GM19468 (cell line): Measurements from ENCODE around the gene CROCC2.

Experiments used
- ATAC-seq: cut with Tn5 transposase; IDR thresholded peaks from one replicate; pipeline ENCODE4 v1.9.1; 2021; ENCODE audit warnings: mild to moderate bottlenecking, moderate library complexity, moderate number of reproducible peaks; ENCODE audit not compliant: unreplicated experiment; ENCODE audit errors: extremely low read depth

The CROCC2 gene

GRCh38 chr2:240982821-240983281 is 76.7 kb downstream of the CROCC2 start:
- ATAC-seq: no peak

DNA sequence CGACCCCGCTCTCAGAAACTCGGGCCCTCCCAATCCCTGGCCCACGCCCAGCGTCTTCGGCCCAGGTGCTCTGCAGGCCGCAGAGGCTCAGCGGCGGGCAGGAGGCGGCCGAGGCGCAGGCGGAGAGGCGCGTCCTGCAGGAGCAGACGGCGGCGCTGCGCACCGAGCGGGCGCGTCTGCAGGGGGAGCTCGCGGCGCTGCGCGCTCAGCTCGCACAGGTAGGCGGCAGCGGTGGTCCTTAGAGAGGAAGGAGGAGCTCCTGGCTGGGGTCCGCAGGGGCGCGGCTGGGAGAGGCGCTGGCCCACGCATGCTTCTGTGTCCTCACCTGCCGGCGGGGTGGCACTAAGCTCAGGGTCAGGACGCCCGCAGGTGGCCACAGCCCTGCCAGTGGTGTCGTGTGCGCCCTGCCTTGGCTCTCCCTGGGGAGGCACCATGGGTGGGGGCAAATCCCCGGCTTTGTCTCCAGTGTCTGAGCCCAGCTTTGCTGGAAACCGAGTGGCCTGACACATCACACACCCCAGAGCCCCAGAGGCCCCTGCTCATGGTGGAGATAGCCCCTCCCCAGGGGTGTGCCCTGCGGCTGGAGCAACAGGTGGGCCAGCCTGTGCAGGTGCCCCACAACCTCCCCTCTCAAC is 77.3 kb downstream of the CROCC2 start:
- no peak for ATAC-seq

- no peak for ATAC-seq
These were observed 77.9 kb downstream of the CROCC2 start for GRCh38 chr2:240983996-240984498.

GRCh38 chr2:240985881-240986786 is 80.0 kb downstream of the CROCC2 start:
- ATAC-seq: no peak

DNA sequence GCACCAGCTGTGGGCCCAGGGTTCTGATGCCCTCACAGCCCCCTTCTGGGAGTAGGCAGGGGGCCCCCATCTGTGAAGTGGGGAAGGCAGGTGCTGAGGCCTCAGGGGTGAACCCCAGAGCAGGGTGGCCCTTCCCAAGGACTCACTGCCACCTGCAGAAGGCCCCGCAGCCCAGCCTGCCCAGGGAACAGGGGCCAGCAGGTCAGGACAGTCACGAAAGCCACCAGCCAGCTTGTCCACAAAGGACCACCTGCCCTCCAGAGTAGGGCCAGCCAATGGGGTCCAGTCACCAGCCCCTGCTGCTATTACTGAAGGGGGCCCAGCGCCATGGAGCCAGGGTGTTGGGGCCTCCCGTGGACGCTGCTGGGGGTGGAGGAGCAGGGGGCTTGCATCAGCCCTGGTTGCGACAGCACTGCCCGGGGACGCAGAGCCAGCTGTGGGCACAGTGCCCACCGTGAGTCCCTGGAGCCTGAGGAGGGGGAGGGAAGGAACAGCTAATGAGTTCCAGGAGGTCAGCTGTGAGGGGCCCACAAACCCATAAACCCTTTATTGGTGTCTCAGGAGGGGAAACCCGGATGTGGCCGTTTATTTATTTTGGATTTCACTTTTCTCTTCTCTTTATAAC is 80.8 kb downstream of the CROCC2 start:
- ATAC-seq: no peak

DNA sequence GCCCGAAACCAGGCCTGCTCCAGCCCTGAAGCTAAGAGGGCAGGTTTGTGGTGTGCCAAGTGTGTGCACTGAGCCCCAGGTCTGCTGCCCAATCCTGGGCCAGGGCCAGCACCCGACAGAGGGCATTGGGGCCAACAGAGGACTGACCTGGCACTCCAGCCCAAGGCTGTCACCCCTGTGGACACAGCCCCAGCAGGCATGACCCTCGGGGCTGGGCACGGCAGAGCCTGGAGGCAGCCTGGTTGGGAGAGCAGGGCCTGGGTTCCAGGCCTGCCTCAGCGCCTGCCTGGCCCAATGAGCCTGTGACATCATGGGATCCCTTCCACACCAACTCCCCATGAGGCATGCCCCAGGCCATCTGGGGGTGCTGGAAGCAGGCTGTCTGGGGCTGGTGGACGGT is 81.5 kb downstream of the CROCC2 start:
- ATAC-seq: no peak

- no peak for ATAC-seq
These were observed 82.0 kb downstream of the CROCC2 start for GRCh38 chr2:240988146-240988545.

DNA sequence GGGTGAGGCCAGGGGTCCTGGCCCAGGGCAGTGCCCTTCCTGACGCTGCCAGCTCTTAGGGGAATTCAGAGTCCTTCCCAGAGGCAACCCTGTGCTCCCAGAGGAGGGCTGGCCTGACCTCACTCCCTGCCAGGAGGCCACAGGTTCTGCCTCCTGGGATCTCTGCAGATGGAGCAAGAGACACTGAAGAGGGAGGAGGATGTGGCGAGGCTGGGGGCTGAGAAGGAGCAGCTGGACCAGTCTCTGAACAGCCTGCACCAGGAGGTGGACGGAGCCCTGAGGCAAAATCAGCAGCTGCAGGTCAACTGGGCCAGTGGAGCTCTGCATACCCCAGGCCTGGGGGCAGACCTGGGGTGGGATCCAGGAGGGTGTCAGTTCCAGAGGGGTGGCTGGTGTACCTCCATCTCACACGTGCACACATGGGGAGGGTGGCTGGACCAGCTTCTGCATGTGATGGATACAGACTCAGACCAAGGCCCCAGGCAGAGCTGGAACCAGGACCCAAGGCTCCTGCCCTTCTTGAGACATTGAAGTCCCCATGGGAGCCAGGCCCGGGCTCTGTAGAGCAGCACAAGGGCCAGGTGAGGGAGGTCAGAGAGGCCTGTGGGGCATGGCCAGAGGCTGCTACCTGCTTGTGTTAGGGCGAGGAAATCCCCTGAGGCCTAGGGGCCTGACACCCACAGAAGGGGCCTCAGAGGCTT is 82.6 kb downstream of the CROCC2 start:
- ATAC-seq: no peak

DNA sequence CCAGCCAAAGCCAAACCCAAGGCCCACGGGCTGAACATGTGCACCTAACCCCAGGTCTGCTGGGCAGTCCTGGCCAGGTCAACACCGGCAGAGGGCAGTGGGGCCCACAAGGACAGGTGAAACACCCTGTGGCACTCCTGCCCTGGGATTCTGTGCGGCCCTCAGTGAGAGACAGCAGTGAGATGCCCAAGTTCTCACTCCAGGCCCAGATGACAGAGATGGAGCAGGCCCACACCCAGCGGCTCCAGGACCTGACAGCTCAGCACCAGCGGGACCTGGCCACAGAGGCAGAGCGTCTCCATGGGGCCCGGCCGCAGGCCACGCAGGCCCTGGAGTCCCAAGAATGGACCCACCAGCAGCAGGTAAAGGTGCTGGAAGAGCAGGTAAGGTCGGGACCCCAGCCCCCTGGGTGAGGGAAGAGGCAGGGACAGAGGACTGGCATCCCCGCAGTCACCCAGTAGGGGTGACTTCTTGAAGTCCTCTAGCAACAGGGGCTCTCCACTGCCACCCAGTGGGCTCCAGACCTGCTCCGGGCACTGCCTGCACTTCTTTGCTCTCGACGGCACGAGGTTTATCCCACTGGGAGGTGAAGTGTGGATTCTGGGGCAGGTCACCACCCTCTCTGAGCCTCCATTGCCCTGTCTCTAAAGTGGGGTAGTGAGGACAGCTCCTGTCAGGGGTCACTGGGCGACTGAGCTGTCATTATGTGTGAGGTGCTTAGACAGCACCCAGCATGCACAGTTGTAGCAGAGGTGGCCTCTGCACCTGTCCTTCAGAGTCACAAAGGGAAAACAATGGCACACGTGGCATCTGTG is 83.5 kb downstream of the CROCC2 start:
- no peak for ATAC-seq

- no peak for ATAC-seq
These were observed 84.1 kb downstream of the CROCC2 start for GRCh38 chr2:240990266-240990529.

DNA sequence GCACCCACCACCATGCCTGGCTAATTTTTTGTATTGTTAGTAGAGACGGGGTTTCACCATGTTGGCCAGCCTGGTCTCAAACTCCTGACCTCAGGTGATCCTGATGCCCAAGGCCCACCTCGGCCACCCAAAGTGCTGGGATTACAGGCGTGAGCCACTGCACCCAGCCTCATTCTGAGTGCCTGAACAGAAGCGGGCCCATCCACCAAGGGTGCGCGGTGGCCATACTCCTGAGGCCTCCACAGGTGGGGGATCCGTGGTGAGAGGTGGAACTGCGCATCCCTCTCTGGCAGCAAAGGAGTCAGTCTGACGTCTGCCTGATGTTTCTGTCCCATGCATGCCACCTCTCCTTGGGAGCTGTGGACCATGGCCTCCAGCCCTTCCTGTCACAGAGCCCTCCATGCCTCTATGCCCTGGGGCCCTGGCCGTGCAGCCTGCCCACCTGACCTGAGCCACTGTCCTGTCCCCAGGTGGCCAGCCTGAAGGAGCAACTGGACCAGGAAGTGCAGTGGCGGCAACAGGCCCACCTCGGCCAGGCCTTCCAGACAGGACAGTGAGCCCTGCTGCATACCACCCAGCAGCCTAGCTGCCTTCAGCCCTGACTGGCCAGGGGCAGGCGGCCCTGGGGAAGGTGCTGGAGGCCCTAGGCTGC is 84.7 kb downstream of the CROCC2 start:
- no peak for ATAC-seq

DNA sequence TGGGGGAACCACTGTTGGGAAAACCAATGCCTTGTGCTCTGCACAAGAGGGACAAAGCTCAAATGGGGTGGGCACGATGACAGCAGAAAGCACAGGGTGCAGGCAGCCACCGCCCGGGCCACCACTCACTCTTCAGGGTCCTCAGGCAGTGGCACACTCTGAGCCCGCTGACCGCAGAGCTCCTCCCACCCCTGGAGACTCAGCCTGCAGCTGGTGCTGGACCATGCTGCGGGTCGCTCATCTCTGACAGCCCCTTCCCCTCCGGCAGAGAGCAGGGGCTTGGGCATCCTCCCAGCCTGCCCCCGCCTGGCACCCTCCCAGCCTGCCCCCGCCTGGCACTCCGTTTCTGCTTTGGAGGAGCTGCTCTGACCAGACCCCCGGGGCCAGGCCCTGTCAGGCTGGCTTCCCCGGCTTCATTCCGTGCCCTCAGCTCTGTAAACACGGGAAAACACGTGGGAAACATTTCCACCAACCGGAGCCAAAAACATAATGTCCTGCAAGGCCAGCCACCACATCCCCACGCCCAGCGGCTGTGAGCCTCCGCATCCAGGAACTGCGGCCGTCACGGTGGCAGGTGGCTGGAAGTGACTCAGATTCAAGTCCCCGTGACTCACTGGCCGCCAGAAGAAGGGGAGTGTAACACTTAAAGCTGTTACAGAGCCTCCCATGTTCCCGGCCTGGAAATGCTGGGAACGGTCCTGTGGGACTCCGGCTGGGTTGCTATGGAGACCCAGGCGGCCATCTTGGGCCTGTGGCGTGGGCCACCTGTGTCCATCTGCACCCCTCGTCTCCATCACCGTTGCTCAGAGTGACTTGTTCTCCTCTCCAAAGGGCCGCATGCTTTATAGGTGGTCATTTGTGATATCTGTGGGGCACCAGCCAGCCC is 85.5 kb downstream of the CROCC2 start:
- no peak for ATAC-seq

- ATAC-seq: no peak
These were observed 86.6 kb downstream of the CROCC2 start for GRCh38 chr2:240992572-240993291.

GRCh38 chr2:240993446-240994170 is 87.5 kb downstream of the CROCC2 start:
- ATAC-seq: no peak

DNA sequence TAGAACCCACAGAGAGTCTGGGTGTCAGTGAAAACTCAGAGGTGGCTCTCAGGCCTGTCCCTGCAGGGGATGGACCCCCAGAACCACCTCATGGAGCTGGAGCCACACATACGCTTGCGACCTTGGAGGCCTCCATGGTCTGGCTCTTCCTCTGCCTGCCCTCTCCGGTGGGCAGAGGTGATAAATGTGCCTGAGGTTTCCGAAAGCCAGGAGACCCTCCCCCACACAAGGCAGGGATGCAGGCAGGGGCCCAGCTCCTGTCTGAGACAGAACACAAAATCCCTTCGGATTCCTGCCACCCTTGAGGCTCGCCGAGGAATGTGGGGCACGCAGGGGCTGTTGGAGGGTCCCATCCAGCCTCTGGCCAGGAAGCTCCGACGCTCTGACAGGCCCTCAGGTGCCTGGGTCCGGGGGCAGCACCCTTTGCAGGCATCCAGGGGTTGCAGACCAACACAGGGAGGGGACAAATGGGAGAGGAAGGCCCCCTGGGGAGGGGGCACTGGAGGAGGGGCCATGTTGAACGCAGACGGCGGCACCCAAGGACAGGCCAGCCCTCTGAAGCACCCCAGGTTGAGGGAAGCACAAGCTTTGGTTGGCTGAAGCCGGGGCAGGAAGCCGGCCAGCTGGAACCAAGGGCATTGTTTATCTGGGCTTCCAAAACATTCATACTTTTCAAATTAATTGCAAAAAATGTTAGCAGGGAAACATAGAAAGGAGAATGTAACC is 88.2 kb downstream of the CROCC2 start:
- ATAC-seq: no peak
